Endothelial cell of umbilical vein (primary cell): Measurements from ENCODE around the gene GRAMD1B. TPM values are rescaled to one million over a fixed set of nuclear protein-coding genes. Genes with fewer than 3 reads are reported as not detected.
A peak's percentile ranks its signal among the peaks of the same experiment; 100 is the strongest.

Experiments used
- BruUV-seq: library from RNA; stranded (reverse); fragments of 400-500 nt; replicated peaks from 2 replicates; lab custom pipeline; 2021; lab: Mats Ljungman, UMichigan
- CTCF ChIA-PET: fragments of 300-600, 350-600 bp; sonication (Branson Sonifier 250); formaldehyde crosslinking; loops from one replicate; lab custom pipeline; 2021; ENCODE audit warnings: antibody characterized with exemption, inconsistent platforms; lab: Charles Lee
- POLR2A ChIA-PET: fragments of 300-600, 350-600 bp; sonication (Branson Sonifier 250); formaldehyde crosslinking; loops from one replicate; lab custom pipeline; 2021; ENCODE audit warnings: antibody characterized with exemption, inconsistent platforms; lab: Charles Lee
- DNase-seq: peaks from one replicate; pipeline ENCODE4 v3.0.0-alpha.2; 2011; ENCODE audit warnings: low read depth, low spot score
- FAIRE-seq: peaks from 2 replicates; lab custom pipeline; 2011; peaks lifted over from hg19 to GRCh38; lab: Jason Lieb, UNC
- H2AFZ ChIP-seq: 2 replicates; pipeline ENCODE4 v1.6.0; 2012; ENCODE audit warnings: low read depth, low read length, control low read depth, inconsistent platforms
- H3K27ac ChIP-seq: 2 replicates; pipeline ENCODE4 v1.5.1; 2011; ENCODE audit warnings: low read depth, mild to moderate bottlenecking, control low read depth, low read length, moderate library complexity; ENCODE audit not compliant: insufficient read depth
- H3K27me3 ChIP-seq, 2 experiments: 2 replicates each; pipeline versions ENCODE4 v1.6.0 to v1.6.1; 2011; ENCODE audit warnings: low read length in 2 of 2, mixed read lengths in 1 of 2; ENCODE audit not compliant: control insufficient read depth in 2 of 2, insufficient read depth in 2 of 2
- H3K36me3 ChIP-seq, 2 experiments: 2 replicates in 1 of 2; 3 replicates in 1 of 2; pipeline ENCODE4 v1.5.1; 2011; ENCODE audit warnings: low read length in 2 of 2, mild to moderate bottlenecking in 1 of 2, moderate library complexity in 1 of 2; ENCODE audit not compliant: control insufficient read depth in 2 of 2, insufficient read depth in 2 of 2; ENCODE audit errors: extremely low read depth in 1 of 2
- H3K4me1 ChIP-seq: 3 replicates; pipeline ENCODE4 v1.5.1; 2011; ENCODE audit warnings: mild to moderate bottlenecking, low read length; ENCODE audit not compliant: control insufficient read depth, insufficient read depth; ENCODE audit errors: extremely low read depth
- H3K4me2 ChIP-seq: 2 replicates; pipeline ENCODE4 v1.6.1; 2011; ENCODE audit warnings: low read length, control low read depth, mixed read lengths; ENCODE audit not compliant: insufficient read depth
- H3K4me3 ChIP-seq, 3 experiments: fragments of 200-600 bp in 1 of 3; sonication (generic), shearing (Covaris generic) in 1 of 3; replicated peaks in 1 of 3; 2 replicates each; pipeline ENCODE4 v1.5.1; 2011 to 2016; ENCODE audit warnings: control low read depth in 3 of 3, low read length in 3 of 3, mild to moderate bottlenecking in 2 of 3, inconsistent platforms in 1 of 3, low read depth in 1 of 3, moderate library complexity in 1 of 3; ENCODE audit not compliant: insufficient read depth in 1 of 3
- H3K79me2 ChIP-seq: 2 replicates; pipeline ENCODE4 v1.6.0; 2012; ENCODE audit warnings: low read length, inconsistent platforms; ENCODE audit not compliant: control insufficient read depth, insufficient read depth
- H3K9ac ChIP-seq: replicated peaks from 2 replicates; pipeline ENCODE3; 2011; ENCODE audit warnings: low read length, control low read depth; ENCODE audit not compliant: insufficient read depth; ENCODE audit errors: extremely low read depth
- H3K9me1 ChIP-seq: replicated peaks from 3 replicates; pipeline ENCODE4 v1.6.0; 2011; ENCODE audit warnings: mild to moderate bottlenecking, low read length; ENCODE audit not compliant: control insufficient read depth, insufficient read depth; ENCODE audit errors: extremely low read depth
- H3K9me3 ChIP-seq: replicated peaks from 2 replicates; pipeline ENCODE4 v1.5.1; 2012; ENCODE audit warnings: low read length, inconsistent platforms; ENCODE audit not compliant: control insufficient read depth, insufficient read depth
- H4K20me1 ChIP-seq: replicated peaks from 2 replicates; pipeline ENCODE3; 2011; ENCODE audit warnings: mild to moderate bottlenecking, low read length; ENCODE audit not compliant: control insufficient read depth, insufficient read depth; ENCODE audit errors: extremely low read depth
- EZH2 ChIP-seq: IDR thresholded peaks from 2 replicates; pipeline ENCODE4 v1.6.1; 2012; ENCODE audit warnings: borderline replicate concordance, low read depth, mild to moderate bottlenecking, moderate library complexity, low read length, inconsistent platforms; ENCODE audit not compliant: severe bottlenecking
- FOS ChIP-seq: IDR thresholded peaks from 2 replicates; pipeline ENCODE4 v1.6.1; 2011; ENCODE audit warnings: mild to moderate bottlenecking, low read length, moderate library complexity, borderline replicate concordance; ENCODE audit not compliant: insufficient read depth
- GATA2 ChIP-seq: IDR thresholded peaks from 2 replicates; pipeline ENCODE4 v1.7.0; 2011; ENCODE audit warnings: low read depth, mild to moderate bottlenecking, moderate library complexity, mixed read lengths, low read length; ENCODE audit not compliant: insufficient read length, insufficient read depth
- MYC ChIP-seq: IDR thresholded peaks from one replicate; pipeline ENCODE4 v1.6.1; 2011; ENCODE audit warnings: mild to moderate bottlenecking, low read depth, low read length
- POLR2A ChIP-seq: IDR thresholded peaks from 2 replicates; pipeline ENCODE4 v1.6.1; 2012; ENCODE audit warnings: low read depth, mild to moderate bottlenecking, control low read depth, low read length
- dilution Hi-C: fragments of 300-500 bp; cut with MboI; formaldehyde crosslinking; loops from one replicate; pipeline ENCODE4 v1.15.0; 2019; ENCODE audit warnings: low sequenced_read_pairs; ENCODE audit not compliant: extremely low pct_ligation_motif_present
- intact Hi-C: fragments of 100-400 bp; cut with micrococcal nuclease; formaldehyde crosslinking; loops from one replicate; pipeline ENCODE4 v1.10.0; 2022
- polyA plus RNA-seq, 4 experiments: library from polyadenylated mRNA; depleted of rRNA in 3 of 4; stranded (reverse) in 3 of 4; unstranded in 1 of 4; fragments of >200 nt; gene quantifications; 2 replicates each; pipeline versions ENCODE4 v1.2.1 to v1.2.3, GENCODE V29; 2011 to 2012; ENCODE audit warnings: missing spikeins in 1 of 4
- total RNA-seq: library from RNA; stranded (reverse); gene quantifications from 2 replicates; pipeline ENCODE4 v1.2.3, GENCODE V29; 2021

Gene GRAMD1B
- total and polyA plus RNA-seq, 2 donors (not counting 3 experiments of a cell fraction or from before 2014, with no cell fraction given), result 5.1 to 11.1 TPM

DNA sequence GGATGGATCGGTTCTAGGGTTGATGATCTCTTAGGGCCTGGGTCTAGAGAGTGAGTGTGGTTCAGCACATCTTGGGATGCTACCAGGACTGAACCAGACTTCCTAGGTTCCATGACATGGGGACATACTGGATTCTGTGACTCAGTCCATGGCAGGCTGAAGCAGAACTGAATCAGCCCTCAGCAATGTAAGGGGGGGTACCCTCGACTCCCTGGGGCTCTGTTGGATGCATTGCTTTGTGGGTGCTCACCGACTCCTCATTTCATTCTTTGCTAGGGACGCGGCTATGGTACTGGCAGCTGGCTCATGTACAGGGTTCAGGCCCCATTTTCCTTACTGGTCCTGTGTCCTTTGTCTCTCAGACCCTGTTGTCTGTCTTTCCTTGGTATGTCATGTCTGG, 733 bp upstream of the GRAMD1B start:
- peaks cover 11% of the 10 kb centered on the region for H3K4me1 ChIP-seq
- FAIRE-seq, result no peak
- no peak overlapping the region for H3K27ac ChIP-seq
- no peaks in the 10 kb centered on the region for H3K9me3 ChIP-seq
- H3K79me2 ChIP-seq, result no peaks in the 10 kb centered on the region
- POLR2A ChIA-PET, result no interaction called here
- BruUV-seq, result no TSS peak
- intact Hi-C loops, result loop anchor here (10.0 kb wide), 1 partner anchor 555 kb away; no protein-coding TSS in a partner anchor
- no peak for DNase-seq
- no peaks in the 10 kb centered on the region for H3K9me1 ChIP-seq
- H4K20me1 ChIP-seq, result no peaks in the 10 kb centered on the region
- peaks cover 17 to 22% of the 10 kb centered on the region in 2 experiments for H3K27me3 ChIP-seq
- CTCF ChIA-PET, result interaction anchor here (1.2 to 3.3 kb wide), 2 partner anchors 22 to 46 kb away, joined by 10 to 17 read pairs; no protein-coding TSS in a partner anchor
- H3K9ac ChIP-seq, result no peak overlapping the region
- dilution Hi-C loops, result no loop called here
- H3K36me3 ChIP-seq, result no peaks in the 10 kb centered on the region
- H3K4me3 ChIP-seq, result no peak overlapping the region
- TF ChIP-seq GATA2 (no peak), POLR2A (no peak), FOS (no peak)
- H3K4me2 ChIP-seq, result no peak overlapping the region
- H2AFZ ChIP-seq, result no peak overlapping the region

GRCh38 chr11:123430721-123431497, 840 bp downstream of the GRAMD1B start:
- DNase-seq (peak; percentile 60), FAIRE-seq (peak; percentile 68)
- H3K4me1 ChIP-seq, result peaks cover 11% of the 10 kb centered on the region
- no TSS peak for BruUV-seq
- H3K79me2 ChIP-seq, result no peaks in the 10 kb centered on the region
- H4K20me1 ChIP-seq, result no peaks in the 10 kb centered on the region
- peak overlapping the region; percentile 22 for H3K9ac ChIP-seq
- POLR2A ChIA-PET, result no interaction called here
- CTCF ChIA-PET, result interaction anchor here (0.6 to 2.5 kb wide), 6 partner anchors 20 to 130 kb away, joined by 3 to 23 read pairs (median 6); no protein-coding TSS in a partner anchor
- no peaks in the 10 kb centered on the region for H3K9me1 ChIP-seq
- intact Hi-C loops, result loop anchor here (1.0 to 5.0 kb wide), 4 partner anchors 23 to 369 kb away; partner anchors contain the start of gene HSPA8
- peak overlapping the region; percentile 83 for H3K4me2 ChIP-seq
- H3K27ac ChIP-seq, result peak overlapping the region; percentile 3
- peak overlapping the region; percentile 0 to 63 (median 61) for H3K4me3 ChIP-seq
- H3K36me3 ChIP-seq, result no peaks in the 10 kb centered on the region
- dilution Hi-C loops, result no loop called here
- peaks cover 6% of the 10 kb centered on the region in 2 experiments for H3K27me3 ChIP-seq
- no peaks in the 10 kb centered on the region for H3K9me3 ChIP-seq
- peak overlapping the region; percentile 69 for H2AFZ ChIP-seq
- no peak for TF ChIP-seq MYC
- peak; percentile 9 for TF ChIP-seq EZH2
